Vagina (tissue), 2 donors: ENCODE measurements around the gene SRPX2. TPM values are rescaled to one million over a fixed set of nuclear protein-coding genes. Genes with fewer than 3 reads are reported as not detected.
A peak's percentile ranks its signal among the peaks of the same experiment; 100 is the strongest.

ENCODE experiments used
- DNase-seq, 2 donors: peaks; one replicate each; pipeline ENCODE4 v3.0.0-alpha.2; 2017; ENCODE audit errors: extremely low spot score in 2 of 2
- H3K27ac ChIP-seq: fragments of 200-600 bp; sonication (generic); one replicate; pipeline ENCODE4 v1.5.1; 2019
- H3K27me3 ChIP-seq: fragments of 200-600 bp; sonication (generic); one replicate; pipeline ENCODE4 v1.5.1; 2019
- H3K36me3 ChIP-seq, 2 donors: fragments of 200-600 bp; sonication (generic); one replicate each; pipeline ENCODE4 v1.5.1; 2017 to 2019
- H3K4me1 ChIP-seq: fragments of 200-600 bp; sonication (generic); one replicate; pipeline ENCODE4 v1.5.1; 2019
- H3K4me3 ChIP-seq, 2 donors: fragments of 200-600 bp; sonication (generic); 1 replicate in 1 of 2; 2 replicates in 1 of 2; pipeline ENCODE4 v1.5.1; 2016 to 2019
- H3K9me3 ChIP-seq: fragments of 200-600 bp; sonication (generic); one replicate; pipeline ENCODE4 v1.5.1; 2019
- CTCF ChIP-seq, 3 experiments: fragments of 450-650 bp in 2 of 3; fragments of 200-600 bp in 1 of 3; sonication (generic) in 1 of 3; IDR thresholded peaks; one replicate each; pipeline ENCODE4 v1.5.1; 2017 to 2019; ENCODE audit warnings: antibody characterized with exemption in 3 of 3, mild to moderate bottlenecking in 2 of 3, moderate library complexity in 2 of 3
- POLR2A ChIP-seq, 2 donors: fragments of 450-650 bp; IDR thresholded peaks; one replicate each; pipeline ENCODE4 v1.6.1; 2017; ENCODE audit warnings: antibody characterized with exemption in 2 of 2, mild to moderate bottlenecking in 2 of 2, moderate library complexity in 2 of 2
- POLR2AphosphoS5 ChIP-seq, 2 donors: sonication (generic); formaldehyde crosslinking; IDR thresholded peaks; one replicate each; pipeline ENCODE4 v1.9.0; 2017; ENCODE audit warnings: antibody characterized with exemption in 2 of 2, mild to moderate bottlenecking in 2 of 2, low read depth in 1 of 2; ENCODE audit not compliant: insufficient read depth in 1 of 2
- intact Hi-C: fragments of 100-400 bp; cut with DNase I; formaldehyde crosslinking; loops from one replicate; pipeline ENCODE4 v1.15.1; 2023
- total RNA-seq: library from RNA; depleted of rRNA; stranded (reverse); fragments of >200 nt; gene quantifications from one replicate; pipeline ENCODE4 v1.2.3, GENCODE V29; 2016

The SRPX2 gene
- total RNA-seq, 1 donor from 2014 or later, result 50.6 TPM

GRCh38 chrX:100642290-100642689 lies 1.7 kb upstream of the SRPX2 start:
- TF ChIP-seq POLR2AphosphoS5 (IDR thresholded peaks at IDR 0.05; ENCODE audit: insufficient read depth in 1 of 2, low read depth in 1 of 2) (no peak), CTCF (IDR thresholded peaks at IDR 0.05) (no peak), POLR2A (IDR thresholded peaks at IDR 0.05) (no peak)
- Histone ChIP-seq H3K4me1 (peaks cover 11% of the 10 kb centered on the region), H3K27ac (peak overlapping the region; percentile 64)

GRCh38 chrX:100643212-100643611 lies 787 bp upstream of the SRPX2 start:
- no peaks in the 10 kb centered on the region for H3K9me3 ChIP-seq
- H3K27ac ChIP-seq, result peak overlapping the region; percentile 64
- H3K27me3 ChIP-seq, result no peaks in the 10 kb centered on the region
- no peaks in the 10 kb centered on the region for H3K36me3 ChIP-seq
- TF ChIP-seq POLR2A (IDR thresholded peaks at IDR 0.05) (no peak), POLR2AphosphoS5 (IDR thresholded peaks at IDR 0.05; ENCODE audit: insufficient read depth in 1 of 2, low read depth in 1 of 2) (no peak), CTCF (IDR thresholded peaks at IDR 0.05) (no peak)
- H3K4me3 ChIP-seq, result no peak overlapping the region
- DNase-seq, result no peak
- H3K4me1 ChIP-seq, result peaks cover 19% of the 10 kb centered on the region
- intact Hi-C loops, result no loop called here

More at GRCh38 chrX:100642290-100642689, 1.7 kb upstream of the SRPX2 start:
- Histone ChIP-seq H3K27me3 (no peaks in the 10 kb centered on the region), H3K36me3 (no peaks in the 10 kb centered on the region), H3K9me3 (no peaks in the 10 kb centered on the region), H3K4me3 (no peak overlapping the region)
- intact Hi-C loops, result no loop called here
- DNase-seq, result no peak

GRCh38 chrX:100645106-100645505 lies 1.1 kb downstream of the SRPX2 start:
- no peaks in the 10 kb centered on the region for H3K9me3 ChIP-seq
- peaks cover 27% of the 10 kb centered on the region for H3K4me1 ChIP-seq
- no peaks in the 10 kb centered on the region for H3K36me3 ChIP-seq
- no peaks in the 10 kb centered on the region for H3K27me3 ChIP-seq
- H3K27ac ChIP-seq, result peak overlapping the region; percentile 77
- TF ChIP-seq CTCF (IDR thresholded peaks at IDR 0.05) (no peak), POLR2A (IDR thresholded peaks at IDR 0.05) (no peak), POLR2AphosphoS5 (IDR thresholded peaks at IDR 0.05; ENCODE audit: insufficient read depth in 1 of 2, low read depth in 1 of 2) (no peak)
- H3K4me3 ChIP-seq, result peak overlapping the region; percentile 25 to 37
- intact Hi-C loops, result no loop called here
- DNase-seq, result no peak

- H3K4me3 ChIP-seq, result no peak overlapping the region
- intact Hi-C loops, result no loop called here
- DNase-seq, result no peak
- peak overlapping the region; percentile 77 for H3K27ac ChIP-seq
- H3K9me3 ChIP-seq, result no peaks in the 10 kb centered on the region
- H3K4me1 ChIP-seq, result peaks cover 35% of the 10 kb centered on the region
- TF ChIP-seq POLR2A (IDR thresholded peaks at IDR 0.05) (no peak), POLR2AphosphoS5 (IDR thresholded peaks at IDR 0.05; ENCODE audit: insufficient read depth in 1 of 2, low read depth in 1 of 2) (no peak), CTCF (IDR thresholded peaks at IDR 0.05) (no peak)
- H3K27me3 ChIP-seq, result no peaks in the 10 kb centered on the region
- no peaks in the 10 kb centered on the region for H3K36me3 ChIP-seq
These were observed 3.1 kb downstream of the SRPX2 start for GRCh38 chrX:100647095-100647494.

- Histone ChIP-seq H3K36me3 (no peaks in the 10 kb centered on the region), H3K4me1 (peaks cover 35% of the 10 kb centered on the region), H3K27me3 (no peaks in the 10 kb centered on the region), H3K27ac (peak overlapping the region; percentile 77), H3K4me3 (no peak overlapping the region), H3K9me3 (no peaks in the 10 kb centered on the region)
- TF ChIP-seq POLR2AphosphoS5 (IDR thresholded peaks at IDR 0.05; ENCODE audit: insufficient read depth in 1 of 2, low read depth in 1 of 2), result no peak
- no peak for TF ChIP-seq POLR2A (IDR thresholded peaks at IDR 0.05)
- TF ChIP-seq CTCF (IDR thresholded peaks at IDR 0.05), result no peak
- intact Hi-C loops, result no loop called here
- no peak for DNase-seq
These were observed 3.7 kb downstream of the SRPX2 start for GRCh38 chrX:100647739-100648138.
